ENCODE data around the gene CCDC63. TPM values are rescaled to one million over a fixed set of nuclear protein-coding genes. Genes with fewer than 3 reads are reported as not detected.

CCDC63 gene
- polyA plus RNA-seq, 3 donors: 0.22 TPM; not detected in 2

- H3K9ac ChIP-seq (ENCODE audit: insufficient read depth, low read length, poor library complexity, severe bottlenecking): no peak overlapping the region
- no peaks in the 10 kb centered on the region for H3K4me1 ChIP-seq (ENCODE audit: control insufficient read depth in 1 of 2, insufficient read depth in 2 of 2, low read length in 2 of 2)
- peaks cover 0 to 3% (median 0%) of the 10 kb centered on the region in 7 donors for H3K9me3 Mint-ChIP-seq
- H3K4me2 ChIP-seq (replicated peaks; ENCODE audit: extremely low read depth, low read length, poor library complexity, severe bottlenecking): no peak overlapping the region
- intact Hi-C loops (cut with micrococcal nuclease): no loop called here
- peak overlapping the region in 1 of 7 donors; percentile 20 for H3K27ac Mint-ChIP-seq
- 100% methylated on average over 1 of the region's 4 CpGs for WGBS (ENCODE audit: insufficient coverage)
- H4K20me1 ChIP-seq (ENCODE audit: insufficient read depth, low read length): no peaks in the 10 kb centered on the region
- H3K36me3 Mint-ChIP-seq: no peaks in the 10 kb centered on the region
- no peaks in the 10 kb centered on the region for H3K9me3 ChIP-seq (replicated peaks in 1 of 2; ENCODE audit: control insufficient read depth in 1 of 2, insufficient read depth in 1 of 2, low read length in 2 of 2)
- no peaks in the 10 kb centered on the region for H3K27me3 ChIP-seq (ENCODE audit: control insufficient read depth in 2 of 2, insufficient read depth in 2 of 2, low read length in 2 of 2)
- H3K4me3 ChIP-seq (replicated peaks in 1 of 3; ENCODE audit: low read depth in 2 of 3, low read length in 3 of 3): no peak overlapping the region
- no peak for TF ChIP-seq CTCF (IDR thresholded peaks at IDR 0.05)
- H3K79me2 ChIP-seq (ENCODE audit: insufficient read depth, low read length): no peaks in the 10 kb centered on the region
- no peaks in the 10 kb centered on the region for H3K36me3 ChIP-seq (replicated peaks in 1 of 2; ENCODE audit: control insufficient read depth in 1 of 2, insufficient read depth in 2 of 2, low read length in 2 of 2)
- peaks cover 3% of the 10 kb centered on the region for H3K4me1 Mint-ChIP-seq
- peaks cover 2 to 4% (median 3%) of the 10 kb centered on the region in 3 donors for H3K27me3 Mint-ChIP-seq (ENCODE audit: low read depth in 3 of 3)
- no peak overlapping the region for H2AFZ ChIP-seq (ENCODE audit: insufficient read depth, low read depth, low read length, poor library complexity, severe bottlenecking)
- DNase-seq: no peak
- no peak overlapping the region for H3K4me3 Mint-ChIP-seq
- H3K27ac ChIP-seq (ENCODE audit: low read depth in 1 of 2, low read length in 2 of 2): no peak overlapping the region
Measured at GRCh38 chr12:110836291-110836690, 10.5 kb upstream of the CCDC63 start.

- Histone ChIP-seq H3K4me1 (ENCODE audit: control insufficient read depth in 1 of 2, insufficient read depth in 2 of 2, low read length in 2 of 2) (peaks cover 7 to 9% of the 10 kb centered on the region in 2 donors), H3K79me2 (ENCODE audit: insufficient read depth, low read length) (no peaks in the 10 kb centered on the region), H3K36me3 (replicated peaks in 1 of 2; ENCODE audit: control insufficient read depth in 1 of 2, insufficient read depth in 2 of 2, low read length in 2 of 2) (no peaks in the 10 kb centered on the region), H3K9me3 (replicated peaks in 1 of 2; ENCODE audit: control insufficient read depth in 1 of 2, insufficient read depth in 1 of 2, low read length in 2 of 2) (no peaks in the 10 kb centered on the region), H2AFZ (ENCODE audit: insufficient read depth, low read depth, low read length, poor library complexity, severe bottlenecking) (no peak overlapping the region), H4K20me1 (ENCODE audit: insufficient read depth, low read length) (no peaks in the 10 kb centered on the region), H3K27ac (ENCODE audit: low read depth in 1 of 2, low read length in 2 of 2) (no peak overlapping the region), H3K4me3 (replicated peaks in 1 of 3; ENCODE audit: low read depth in 2 of 3, low read length in 3 of 3) (no peak overlapping the region), H3K27me3 (ENCODE audit: control insufficient read depth in 2 of 2, insufficient read depth in 2 of 2, low read length in 2 of 2) (peaks cover 1 to 6% of the 10 kb centered on the region in 2 donors), H3K9ac (ENCODE audit: insufficient read depth, low read length, poor library complexity, severe bottlenecking) (no peak overlapping the region), H3K4me2 (replicated peaks; ENCODE audit: extremely low read depth, low read length, poor library complexity, severe bottlenecking) (no peak overlapping the region)
- peaks cover 14% of the 10 kb centered on the region for H3K4me1 Mint-ChIP-seq
- H3K4me3 Mint-ChIP-seq: no peak overlapping the region
- 95% methylated on average over 5 of the region's 6 CpGs for WGBS (ENCODE audit: insufficient coverage)
- H3K27ac Mint-ChIP-seq: no peak overlapping the region
- peaks cover 11 to 18% (median 11%) of the 10 kb centered on the region in 3 donors for H3K27me3 Mint-ChIP-seq (ENCODE audit: low read depth in 3 of 3)
- no peaks in the 10 kb centered on the region for H3K9me3 Mint-ChIP-seq
- DNase-seq: no peak
- intact Hi-C loops (cut with micrococcal nuclease): no loop called here
- no peak for TF ChIP-seq CTCF (IDR thresholded peaks at IDR 0.05)
- no peaks in the 10 kb centered on the region for H3K36me3 Mint-ChIP-seq
Measured at GRCh38 chr12:110841007-110841406, 5.8 kb upstream of the CCDC63 start.

Data from CD14-positive monocyte (primary cell).